Cardiac muscle cell (in vitro differentiated cells and primary cell): ENCODE measurements around the gene RARRES2. TPM values are rescaled to one million over a fixed set of nuclear protein-coding genes. Genes with fewer than 3 reads are reported as not detected.

Experiments
- DNase-seq, 2 donors: peaks; one replicate each; pipeline versions ENCODE4 v3.0.0 to v3.0.0-alpha.2; 2010 to 2017; ENCODE audit warnings: low read depth in 1 of 2, low spot score in 1 of 2
- H3K27ac ChIP-seq: fragments of 200-600 bp; sonication (generic); 2 replicates; pipeline ENCODE4 v1.5.1; 2016
- H3K27me3 ChIP-seq: fragments of 200-600 bp; sonication (generic); 2 replicates; pipeline ENCODE4 v1.6.0; 2016; ENCODE audit warnings: control low read depth
- H3K36me3 ChIP-seq: fragments of 200-600 bp; sonication (generic); 2 replicates; pipeline ENCODE4 v1.5.1; 2016; ENCODE audit warnings: control low read depth
- H3K4me1 ChIP-seq: fragments of 200-600 bp; sonication (generic); 2 replicates; pipeline ENCODE4 v1.8.1; 2017; ENCODE audit warnings: low read depth, mild to moderate bottlenecking, mixed run types
- H3K4me3 ChIP-seq: fragments of 200-600 bp; sonication (generic); 2 replicates; pipeline ENCODE4 v1.5.1; 2016; ENCODE audit warnings: mild to moderate bottlenecking
- H3K9me3 ChIP-seq: fragments of 200-600 bp; sonication (generic); 2 replicates; pipeline ENCODE4 v1.5.1; 2017; ENCODE audit warnings: low read depth, mild to moderate bottlenecking, control low read depth
- CTCF ChIP-seq: IDR thresholded peaks from 2 replicates; pipeline ENCODE4 v1.5.1; 2012; ENCODE audit warnings: low read depth, mild to moderate bottlenecking, low read length
- polyA plus RNA-seq: library from polyadenylated mRNA; unstranded; fragments of >200 nt; fragmentation: Nextera tagmentation; extraction: Ambion mirVana; gene quantifications from 2 replicates; pipeline ENCODE4 v1.2.1, GENCODE V29; 2016
- total RNA-seq: library from RNA; depleted of rRNA; stranded (reverse); fragments of >200 nt; gene quantifications from 2 replicates; pipeline ENCODE4 v1.2.3, GENCODE V29; 2016

The RARRES2 gene
- total and polyA plus RNA-seq, 2 experiments from 2014 or later = 5.5 to 8.3 TPM

- Histone ChIP-seq H3K27ac (no peak overlapping the region), H3K4me1 (peaks cover 33% of the 10 kb centered on the region), H3K27me3 (no peaks in the 10 kb centered on the region), H3K36me3 (no peaks in the 10 kb centered on the region), H3K4me3 (no peak overlapping the region), H3K9me3 (no peaks in the 10 kb centered on the region)
- TF ChIP-seq CTCF = no peak
- DNase-seq = no peak
These were observed 40.3 kb upstream of the RARRES2 start for GRCh38 chr7:150381785-150382122.

GRCh38 chr7:150381096-150381495 lies 39.7 kb upstream of the RARRES2 start:
- H3K36me3 ChIP-seq = no peaks in the 10 kb centered on the region
- DNase-seq = no peak
- H3K4me3 ChIP-seq = no peak overlapping the region
- H3K4me1 ChIP-seq = peaks cover 36% of the 10 kb centered on the region
- no peak for TF ChIP-seq CTCF
- H3K9me3 ChIP-seq = no peaks in the 10 kb centered on the region
- H3K27me3 ChIP-seq = no peaks in the 10 kb centered on the region
- H3K27ac ChIP-seq = no peak overlapping the region

GRCh38 chr7:150380463-150380862 lies 39.0 kb upstream of the RARRES2 start:
- TF ChIP-seq CTCF = no peak
- Histone ChIP-seq H3K27ac (no peak overlapping the region), H3K9me3 (no peaks in the 10 kb centered on the region), H3K4me1 (peaks cover 34% of the 10 kb centered on the region), H3K4me3 (peak overlapping the region; percentile 84), H3K27me3 (no peaks in the 10 kb centered on the region), H3K36me3 (no peaks in the 10 kb centered on the region)
- DNase-seq = no peak

- no peaks in the 10 kb centered on the region for H3K27me3 ChIP-seq
- H3K4me3 ChIP-seq = peak overlapping the region; percentile 84
- H3K27ac ChIP-seq = peak overlapping the region; percentile 89
- no peak for DNase-seq
- H3K9me3 ChIP-seq = no peaks in the 10 kb centered on the region
- peaks cover 30% of the 10 kb centered on the region for H3K4me1 ChIP-seq
- TF ChIP-seq CTCF = no peak
- H3K36me3 ChIP-seq = no peaks in the 10 kb centered on the region
These were observed 38.3 kb upstream of the RARRES2 start for GRCh38 chr7:150379441-150380379.

- peak within 1 kb of the TSS; percentile 89 for H3K27ac ChIP-seq
- H3K4me3 ChIP-seq = peak within 1 kb of the TSS; percentile 84
- peaks cover 29% of the 10 kb centered on the region for H3K4me1 ChIP-seq
- H3K36me3 ChIP-seq = peaks cover 2% of the 10 kb centered on the region
- no peak for TF ChIP-seq CTCF
- DNase-seq = peak; percentile 96 to 98
- no peaks in the 10 kb centered on the region for H3K9me3 ChIP-seq
- H3K27me3 ChIP-seq = no peaks in the 10 kb centered on the region
These were observed 37.5 kb upstream of the RARRES2 start, which contains the start of gene ZNF775 for GRCh38 chr7:150378853-150379440. Gene ZNF775, plus strand, starts transcription at chr7:150379330. Its CDS starts 9,141 bp downstream, at chr7:150388471.
